Neural progenitor cell (in vitro differentiated cells): ENCODE measurements around the gene PRAMEF5.

ENCODE experiments used
- CTCF ChIP-seq: fragments of 200-600 bp; sonication (generic); IDR thresholded peaks from 2 replicates; pipeline ENCODE4 v1.5.1; 2017; ENCODE audit warnings: antibody characterized with exemption, mild to moderate bottlenecking
- EZH2 ChIP-seq: fragments of 200-600 bp; sonication (generic); IDR thresholded peaks from 2 replicates; pipeline ENCODE4 v1.6.1; 2017; ENCODE audit warnings: antibody characterized with exemption, mild to moderate bottlenecking, moderate library complexity

- TF ChIP-seq CTCF, result no peak
- TF ChIP-seq EZH2, result no peak
Measured at GRCh38 chr1:13228343-13228781, 25.6 kb upstream of the PRAMEF5 start.
